ENCODE measurements around the gene CERS1. TPM values are rescaled to one million over a fixed set of nuclear protein-coding genes. Genes with fewer than 3 reads are reported as not detected.

CERS1 gene
- total and polyA plus RNA-seq, 10 of the 15 experiments (the other 5 are each of a cell fraction or from before 2014, with no cell fraction given) = 0.19 TPM; not detected in 9

DNA sequence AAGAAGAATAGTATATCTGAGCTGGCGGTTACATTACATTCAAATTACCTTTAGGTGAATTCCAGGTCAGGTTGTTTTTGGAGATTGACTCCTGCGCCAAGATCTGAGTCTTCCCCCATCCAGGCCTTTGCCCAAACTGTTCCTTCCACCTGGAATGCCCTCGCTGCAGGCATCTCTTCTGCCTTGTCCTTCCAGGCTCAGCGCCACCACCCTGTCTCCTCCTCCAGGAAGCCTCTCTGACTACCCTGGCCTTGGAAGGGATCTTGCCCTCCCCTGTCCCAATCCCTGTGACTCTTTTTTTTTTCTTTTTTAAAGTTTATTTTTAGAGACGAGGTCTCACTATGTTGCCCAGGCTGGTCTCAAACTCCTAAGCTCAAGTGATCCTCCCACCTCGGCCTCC, 46.7 kb upstream of the CERS1 start:
- H3K79me2 ChIP-seq (ENCODE audit: control insufficient read depth, insufficient read depth, low read length) = no peaks in the 10 kb centered on the region
- DNase-seq (ENCODE audit: low read depth, low spot score) (no peak), FAIRE-seq (no peak), ATAC-seq (no peak)
- BruUV-seq (replicated peaks) = no TSS peak
- no peak for TF ChIP-seq FOXK2 (IDR thresholded peaks at IDR 0.05)
- in situ Hi-C loops (cut with MboI) (no loop called here), intact Hi-C loops (cut with micrococcal nuclease; ENCODE audit: unreplicated experiment) (no loop called here)
- RAD21 ChIA-PET (ENCODE audit: unreplicated experiment) = no interaction called here
- no peaks in the 10 kb centered on the region for H3K36me3 ChIP-seq (ENCODE audit: control insufficient read depth in 2 of 2, insufficient read depth in 2 of 2, low read length in 1 of 2)
- H3K4me2 ChIP-seq (ENCODE audit: control insufficient read depth, insufficient read depth) = no peak overlapping the region
- WGBS (ENCODE audit: insufficient coverage, insufficient replicate concordance, low lambda C conversion rate, missing lambda C conversion rate) = 22% methylated on average over 6 of the region's 6 CpGs
- POLR2A ChIA-PET = interaction anchor here (1.4 kb wide), 1 partner anchor 23 kb away, joined by 4 read pairs; the partner anchor contains the start of genes COPE and DDX49
- no peaks in the 10 kb centered on the region for H3K9me3 ChIP-seq (replicated peaks; ENCODE audit: control insufficient read depth, insufficient read depth, low read length)
- SMC1A ChIA-PET (ENCODE audit: uncharacterized antibody, unreplicated experiment) = interaction anchor here (1.0 to 1.3 kb wide), 2 partner anchors 24 to 45 kb away, joined by 3 to 4 read pairs; partner anchors contain the start of gene COPE
- no peak overlapping the region for H3K27ac ChIP-seq (ENCODE audit: control insufficient read depth, insufficient read depth)
- H2AFZ ChIP-seq (ENCODE audit: control insufficient read depth, low read depth, low read length) = no peak overlapping the region
- no peak overlapping the region for H3K9ac ChIP-seq (ENCODE audit: control insufficient read depth, insufficient read depth, low read length)
- CTCF ChIA-PET = interaction anchor here (0.6 to 1.2 kb wide), 2 partner anchors 45 to 1676 kb away, joined by 3 to 4 read pairs; no protein-coding TSS in a partner anchor
- H3K27me3 ChIP-seq (replicated peaks in 1 of 2; ENCODE audit: control insufficient read depth in 2 of 2, insufficient read depth in 2 of 2, low read length in 1 of 2) = peaks cover 1 to 2% of the 10 kb centered on the region in 2 experiments
- H4K20me1 ChIP-seq (ENCODE audit: control insufficient read depth, insufficient read depth) = no peaks in the 10 kb centered on the region
- peaks cover 7% of the 10 kb centered on the region for H3K4me1 ChIP-seq (ENCODE audit: control insufficient read depth, insufficient read depth, low read length)
- H3K4me3 ChIP-seq = no peak overlapping the region

DNA sequence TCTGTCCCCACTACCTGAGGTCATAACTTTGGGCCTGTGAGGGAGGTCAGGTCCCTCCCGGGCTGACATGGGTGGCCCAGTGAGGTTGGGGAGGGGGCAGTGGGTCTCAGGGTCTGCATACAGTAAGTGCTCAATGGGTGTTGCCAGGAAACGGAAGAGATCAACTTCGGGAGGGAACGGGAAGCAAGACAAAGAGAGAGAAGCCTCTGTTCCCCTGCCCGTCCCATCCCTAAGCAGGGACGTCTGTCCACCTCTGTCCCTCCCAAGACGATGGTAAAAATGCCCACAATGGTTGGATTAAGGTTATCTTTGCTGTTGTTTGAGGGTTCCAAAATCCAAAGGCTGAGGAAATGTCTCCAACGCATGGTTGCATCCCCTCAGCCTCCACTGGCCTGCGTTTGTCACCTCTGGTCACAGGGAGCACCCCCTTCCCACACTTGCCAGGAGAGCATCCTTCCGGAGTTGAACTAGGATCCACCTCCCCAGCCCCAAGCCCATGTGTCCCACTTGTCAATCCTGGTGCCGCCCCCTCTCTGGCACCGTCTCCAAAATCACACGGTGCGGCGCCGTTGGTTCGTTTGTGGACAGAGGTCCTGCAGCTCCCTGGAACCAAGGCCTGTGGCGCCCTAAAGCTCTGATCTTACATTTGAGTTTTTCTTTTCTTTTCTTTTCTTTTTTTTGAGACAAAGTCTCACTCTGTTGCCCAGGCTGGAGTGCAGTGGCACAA, 45.8 kb upstream of the CERS1 start:
- no peak overlapping the region for H3K4me3 ChIP-seq
- CTCF ChIA-PET = interaction anchor here (0.5 kb wide), 1 partner anchor 228 kb away, joined by 3 read pairs; the partner anchor contains the start of gene MEF2B
- no peak for ATAC-seq
- TF ChIP-seq, protein P1, sequence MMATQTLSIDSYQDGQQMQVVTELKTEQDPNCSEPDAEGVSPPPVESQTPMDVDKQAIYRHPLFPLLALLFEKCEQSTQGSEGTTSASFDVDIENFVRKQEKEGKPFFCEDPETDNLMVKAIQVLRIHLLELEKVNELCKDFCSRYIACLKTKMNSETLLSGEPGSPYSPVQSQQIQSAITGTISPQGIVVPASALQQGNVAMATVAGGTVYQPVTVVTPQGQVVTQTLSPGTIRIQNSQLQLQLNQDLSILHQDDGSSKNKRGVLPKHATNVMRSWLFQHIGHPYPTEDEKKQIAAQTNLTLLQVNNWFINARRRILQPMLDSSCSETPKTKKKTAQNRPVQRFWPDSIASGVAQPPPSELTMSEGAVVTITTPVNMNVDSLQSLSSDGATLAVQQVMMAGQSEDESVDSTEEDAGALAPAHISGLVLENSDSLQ (IDR thresholded peaks at IDR 0.05) = no peak
- TF ChIP-seq NR2F1 (conservative IDR thresholded peaks at IDR 0.05) (no peak), GATAD2B (conservative IDR thresholded peaks at IDR 0.05; ENCODE audit: low read depth) (no peak), NFIC (IDR thresholded peaks at IDR 0.05; ENCODE audit: low read depth, low read length) (no peak)
- TF ChIP-seq, protein P2, sequence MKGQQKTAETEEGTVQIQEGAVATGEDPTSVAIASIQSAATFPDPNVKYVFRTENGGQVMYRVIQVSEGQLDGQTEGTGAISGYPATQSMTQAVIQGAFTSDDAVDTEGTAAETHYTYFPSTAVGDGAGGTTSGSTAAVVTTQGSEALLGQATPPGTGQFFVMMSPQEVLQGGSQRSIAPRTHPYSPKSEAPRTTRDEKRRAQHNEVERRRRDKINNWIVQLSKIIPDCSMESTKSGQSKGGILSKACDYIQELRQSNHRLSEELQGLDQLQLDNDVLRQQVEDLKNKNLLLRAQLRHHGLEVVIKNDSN (IDR thresholded peaks at IDR 0.05; ENCODE audit: borderline replicate concordance, extremely low read length, insufficient read depth, low read depth, low read length) = no peak
- TF ChIP-seq, protein P3, sequence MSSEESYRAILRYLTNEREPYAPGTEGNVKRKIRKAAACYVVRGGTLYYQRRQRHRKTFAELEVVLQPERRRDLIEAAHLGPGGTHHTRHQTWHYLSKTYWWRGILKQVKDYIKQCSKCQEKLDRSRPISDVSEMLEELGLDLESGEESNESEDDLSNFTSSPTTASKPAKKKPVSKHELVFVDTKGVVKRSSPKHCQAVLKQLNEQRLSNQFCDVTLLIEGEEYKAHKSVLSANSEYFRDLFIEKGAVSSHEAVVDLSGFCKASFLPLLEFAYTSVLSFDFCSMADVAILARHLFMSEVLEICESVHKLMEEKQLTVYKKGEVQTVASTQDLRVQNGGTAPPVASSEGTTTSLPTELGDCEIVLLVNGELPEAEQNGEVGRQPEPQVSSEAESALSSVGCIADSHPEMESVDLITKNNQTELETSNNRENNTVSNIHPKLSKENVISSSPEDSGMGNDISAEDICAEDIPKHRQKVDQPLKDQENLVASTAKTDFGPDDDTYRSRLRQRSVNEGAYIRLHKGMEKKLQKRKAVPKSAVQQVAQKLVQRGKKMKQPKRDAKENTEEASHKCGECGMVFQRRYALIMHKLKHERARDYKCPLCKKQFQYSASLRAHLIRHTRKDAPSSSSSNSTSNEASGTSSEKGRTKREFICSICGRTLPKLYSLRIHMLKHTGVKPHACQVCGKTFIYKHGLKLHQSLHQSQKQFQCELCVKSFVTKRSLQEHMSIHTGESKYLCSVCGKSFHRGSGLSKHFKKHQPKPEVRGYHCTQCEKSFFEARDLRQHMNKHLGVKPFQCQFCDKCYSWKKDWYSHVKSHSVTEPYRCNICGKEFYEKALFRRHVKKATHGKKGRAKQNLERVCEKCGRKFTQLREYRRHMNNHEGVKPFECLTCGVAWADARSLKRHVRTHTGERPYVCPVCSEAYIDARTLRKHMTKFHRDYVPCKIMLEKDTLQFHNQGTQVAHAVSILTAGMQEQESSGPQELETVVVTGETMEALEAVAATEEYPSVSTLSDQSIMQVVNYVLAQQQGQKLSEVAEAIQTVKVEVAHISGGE (CRISPR knock-in tag; IDR thresholded peaks at IDR 0.05) = no peak
- TF ChIP-seq, protein P4, sequence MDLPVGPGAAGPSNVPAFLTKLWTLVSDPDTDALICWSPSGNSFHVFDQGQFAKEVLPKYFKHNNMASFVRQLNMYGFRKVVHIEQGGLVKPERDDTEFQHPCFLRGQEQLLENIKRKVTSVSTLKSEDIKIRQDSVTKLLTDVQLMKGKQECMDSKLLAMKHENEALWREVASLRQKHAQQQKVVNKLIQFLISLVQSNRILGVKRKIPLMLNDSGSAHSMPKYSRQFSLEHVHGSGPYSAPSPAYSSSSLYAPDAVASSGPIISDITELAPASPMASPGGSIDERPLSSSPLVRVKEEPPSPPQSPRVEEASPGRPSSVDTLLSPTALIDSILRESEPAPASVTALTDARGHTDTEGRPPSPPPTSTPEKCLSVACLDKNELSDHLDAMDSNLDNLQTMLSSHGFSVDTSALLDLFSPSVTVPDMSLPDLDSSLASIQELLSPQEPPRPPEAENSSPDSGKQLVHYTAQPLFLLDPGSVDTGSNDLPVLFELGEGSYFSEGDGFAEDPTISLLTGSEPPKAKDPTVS (IDR thresholded peaks at IDR 0.05; ENCODE audit: low read depth, low read length) = no peak

More for the DNA sequence above, 45.8 kb upstream of the CERS1 start:
- Histone ChIP-seq H3K4me1 (ENCODE audit: control insufficient read depth, insufficient read depth, low read length) (peaks cover 2% of the 10 kb centered on the region), H2AFZ (ENCODE audit: control insufficient read depth, low read depth, low read length) (no peak overlapping the region), H3K79me2 (ENCODE audit: control insufficient read depth, insufficient read depth, low read length) (no peaks in the 10 kb centered on the region), H4K20me1 (ENCODE audit: control insufficient read depth, insufficient read depth) (no peaks in the 10 kb centered on the region), H3K9ac (ENCODE audit: control insufficient read depth, insufficient read depth, low read length) (no peak overlapping the region), H3K36me3 (ENCODE audit: control insufficient read depth in 2 of 2, insufficient read depth in 2 of 2, low read length in 1 of 2) (no peaks in the 10 kb centered on the region), H3K27ac (ENCODE audit: control insufficient read depth, insufficient read depth) (no peak overlapping the region), H3K9me3 (replicated peaks; ENCODE audit: control insufficient read depth, insufficient read depth, low read length) (no peaks in the 10 kb centered on the region), H3K27me3 (replicated peaks in 1 of 2; ENCODE audit: control insufficient read depth in 2 of 2, insufficient read depth in 2 of 2, low read length in 1 of 2) (peaks cover 1 to 2% of the 10 kb centered on the region in 2 experiments), H3K4me2 (ENCODE audit: control insufficient read depth, insufficient read depth) (no peak overlapping the region)
- BruUV-seq (replicated peaks) = no TSS peak
- intact Hi-C loops (cut with micrococcal nuclease; ENCODE audit: unreplicated experiment) (no loop called here), in situ Hi-C loops (cut with MboI) (no loop called here)
- POLR2A ChIA-PET = no interaction called here
- SMC1A ChIA-PET (ENCODE audit: uncharacterized antibody, unreplicated experiment) = interaction anchor here (1.0 to 1.3 kb wide), 2 partner anchors 23 to 46 kb away, joined by 3 to 4 read pairs; partner anchors contain the start of gene COPE
- RAD21 ChIA-PET (ENCODE audit: unreplicated experiment) = no interaction called here
- FAIRE-seq (no peak), DNase-seq (ENCODE audit: low read depth, low spot score) (no peak)
- 50% methylated on average over 18 of the region's 18 CpGs for WGBS (ENCODE audit: insufficient coverage, insufficient replicate concordance, low lambda C conversion rate, missing lambda C conversion rate)
